Neural progenitor cell (in vitro differentiated cells): Measurements from ENCODE around the gene SP6. TPM values are rescaled to one million over a fixed set of nuclear protein-coding genes. Genes with fewer than 3 reads are reported as not detected.

Experiments used
- DNase-seq: peaks from one replicate; pipeline ENCODE4 v3.0.0-alpha.2; 2016; ENCODE audit warnings: low spot score
- H2AFZ ChIP-seq: fragments of 200-600 bp; sonication (generic); replicated peaks from 2 replicates; pipeline ENCODE4 v1.6.1; 2016; ENCODE audit warnings: antibody characterized with exemption
- H3F3A ChIP-seq: fragments of 200-600 bp; sonication (generic); 2 replicates; pipeline ENCODE4 v1.6.1; 2016; ENCODE audit warnings: antibody characterized with exemption, low read depth
- H3K27ac ChIP-seq: fragments of 200-600 bp; sonication (generic); 2 replicates; pipeline ENCODE4 v1.5.1; 2016; ENCODE audit warnings: mild to moderate bottlenecking
- H3K27me3 ChIP-seq: fragments of 200-600 bp; sonication (generic); 2 replicates; pipeline ENCODE4 v1.6.1; 2016; ENCODE audit warnings: mild to moderate bottlenecking, moderate library complexity
- H3K36me3 ChIP-seq: fragments of 200-600 bp; sonication (generic); 2 replicates; pipeline ENCODE4 v1.5.1; 2016
- H3K4me1 ChIP-seq: fragments of 200-600 bp; sonication (generic); 2 replicates; pipeline ENCODE4 v1.6.1; 2016; ENCODE audit warnings: mixed run types
- H3K4me2 ChIP-seq: fragments of 200-600 bp; sonication (generic); 2 replicates; pipeline ENCODE4 v1.6.1; 2016
- H3K4me3 ChIP-seq: fragments of 200-600 bp; sonication (generic); 2 replicates; pipeline ENCODE4 v1.5.1; 2016
- H3K79me2 ChIP-seq: fragments of 200-600 bp; sonication (generic); 2 replicates; pipeline ENCODE4 v1.6.1; 2016; ENCODE audit warnings: low read depth
- H3K9ac ChIP-seq: fragments of 200-600 bp; sonication (generic); 2 replicates; pipeline ENCODE4 v1.6.1; 2016
- H3K9me3 ChIP-seq: fragments of 200-600 bp; sonication (generic); 2 replicates; pipeline ENCODE4 v1.5.1; 2016; ENCODE audit warnings: low read depth
- H4K20me1 ChIP-seq: fragments of 200-600 bp; sonication (generic); 2 replicates; pipeline ENCODE4 v1.6.1; 2016; ENCODE audit warnings: low read depth
- H3K27ac Mint-ChIP-seq: 3 replicates; pipeline ENCODE4 v1.8.0; 2021; ENCODE audit warnings: mixed read lengths
- H3K27me3 Mint-ChIP-seq: 2 replicates; pipeline ENCODE4 v1.8.0; 2022; ENCODE audit warnings: low read depth, mild to moderate bottlenecking, inconsistent platforms, moderate library complexity, mixed read lengths; ENCODE audit not compliant: insufficient read depth
- H3K36me3 Mint-ChIP-seq: 3 replicates; pipeline ENCODE4 v1.8.0; 2021; ENCODE audit warnings: mixed read lengths
- H3K4me1 Mint-ChIP-seq: 3 replicates; pipeline ENCODE4 v1.8.0; 2021; ENCODE audit warnings: mixed read lengths
- H3K4me3 Mint-ChIP-seq: 3 replicates; pipeline ENCODE4 v1.8.0; 2021; ENCODE audit warnings: mild to moderate bottlenecking, moderate library complexity, mixed read lengths
- H3K9me3 Mint-ChIP-seq: 3 replicates; pipeline ENCODE4 v1.8.0; 2020; ENCODE audit warnings: mixed read lengths
- EZH2 ChIP-seq: fragments of 200-600 bp; sonication (generic); IDR thresholded peaks from 2 replicates; pipeline ENCODE4 v1.6.1; 2017; ENCODE audit warnings: antibody characterized with exemption, mild to moderate bottlenecking, moderate library complexity
- EZH2phosphoT487 ChIP-seq: fragments of 200-600 bp; sonication (generic); IDR thresholded peaks from 2 replicates; pipeline ENCODE4 v1.6.1; 2017; ENCODE audit warnings: antibody characterized with exemption
- total RNA-seq: library from RNA; depleted of rRNA; stranded (reverse); fragments of >200 nt; gene quantifications from 2 replicates; pipeline ENCODE4 v1.2.3, GENCODE V29; 2015; ENCODE audit warnings: low replicate concordance
- TF ChIP-seq, protein P1 (sequence below): fragments of 200-600 bp; sonication (generic); IDR thresholded peaks from 2 replicates; pipeline ENCODE4 v1.5.1; 2017; ENCODE audit warnings: antibody characterized with exemption, mild to moderate bottlenecking

The SP6 gene
- total RNA-seq, 1 donor from 2014 or later: 0.04 TPM

DNA sequence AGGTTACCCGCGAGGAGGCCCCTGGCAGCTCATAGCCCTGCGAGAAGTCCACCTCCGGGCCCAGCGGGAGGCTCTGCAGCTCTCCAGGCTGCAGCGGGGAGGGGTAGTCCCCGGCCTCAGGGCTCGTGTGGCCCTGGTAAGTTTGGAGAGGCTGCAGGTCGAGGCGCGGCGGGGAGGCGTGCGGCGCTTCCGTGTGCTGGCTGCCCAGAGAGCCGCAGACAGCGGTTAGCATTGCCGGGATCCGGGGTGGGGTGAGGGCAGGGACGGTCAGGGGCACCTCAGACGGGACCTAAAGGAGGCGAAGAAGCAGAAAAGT, 2.8 kb downstream of the SP6 start:
- no peak overlapping the region for H3K4me3 Mint-ChIP-seq
- peaks cover 15% of the 10 kb centered on the region for H3F3A ChIP-seq
- peaks cover 32% of the 10 kb centered on the region for H4K20me1 ChIP-seq
- no peak overlapping the region for H3K9ac ChIP-seq
- peaks cover 76% of the 10 kb centered on the region for H3K27me3 Mint-ChIP-seq
- no peak overlapping the region for H3K27ac ChIP-seq
- TF ChIP-seq, protein P1, sequence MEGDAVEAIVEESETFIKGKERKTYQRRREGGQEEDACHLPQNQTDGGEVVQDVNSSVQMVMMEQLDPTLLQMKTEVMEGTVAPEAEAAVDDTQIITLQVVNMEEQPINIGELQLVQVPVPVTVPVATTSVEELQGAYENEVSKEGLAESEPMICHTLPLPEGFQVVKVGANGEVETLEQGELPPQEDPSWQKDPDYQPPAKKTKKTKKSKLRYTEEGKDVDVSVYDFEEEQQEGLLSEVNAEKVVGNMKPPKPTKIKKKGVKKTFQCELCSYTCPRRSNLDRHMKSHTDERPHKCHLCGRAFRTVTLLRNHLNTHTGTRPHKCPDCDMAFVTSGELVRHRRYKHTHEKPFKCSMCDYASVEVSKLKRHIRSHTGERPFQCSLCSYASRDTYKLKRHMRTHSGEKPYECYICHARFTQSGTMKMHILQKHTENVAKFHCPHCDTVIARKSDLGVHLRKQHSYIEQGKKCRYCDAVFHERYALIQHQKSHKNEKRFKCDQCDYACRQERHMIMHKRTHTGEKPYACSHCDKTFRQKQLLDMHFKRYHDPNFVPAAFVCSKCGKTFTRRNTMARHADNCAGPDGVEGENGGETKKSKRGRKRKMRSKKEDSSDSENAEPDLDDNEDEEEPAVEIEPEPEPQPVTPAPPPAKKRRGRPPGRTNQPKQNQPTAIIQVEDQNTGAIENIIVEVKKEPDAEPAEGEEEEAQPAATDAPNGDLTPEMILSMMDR: no peak
- TF ChIP-seq EZH2phosphoT487 (peak; percentile 21), EZH2 (no peak)
- peaks cover 2% of the 10 kb centered on the region for H3K9me3 Mint-ChIP-seq
- H3K4me1 Mint-ChIP-seq: peaks cover 19% of the 10 kb centered on the region
- peaks cover 2% of the 10 kb centered on the region for H3K36me3 Mint-ChIP-seq
- H3K9me3 ChIP-seq: no peaks in the 10 kb centered on the region
- H3K4me3 ChIP-seq: peak overlapping the region; percentile 12
- peaks cover 24% of the 10 kb centered on the region for H3K4me1 ChIP-seq
- H3K36me3 ChIP-seq: no peaks in the 10 kb centered on the region
- peaks cover 92% of the 10 kb centered on the region for H3K27me3 ChIP-seq
- H3K4me2 ChIP-seq: peak overlapping the region; percentile 81
- H2AFZ ChIP-seq: no peak overlapping the region
- peak; percentile 31 for DNase-seq
- no peak overlapping the region for H3K27ac Mint-ChIP-seq
- no peaks in the 10 kb centered on the region for H3K79me2 ChIP-seq

DNA sequence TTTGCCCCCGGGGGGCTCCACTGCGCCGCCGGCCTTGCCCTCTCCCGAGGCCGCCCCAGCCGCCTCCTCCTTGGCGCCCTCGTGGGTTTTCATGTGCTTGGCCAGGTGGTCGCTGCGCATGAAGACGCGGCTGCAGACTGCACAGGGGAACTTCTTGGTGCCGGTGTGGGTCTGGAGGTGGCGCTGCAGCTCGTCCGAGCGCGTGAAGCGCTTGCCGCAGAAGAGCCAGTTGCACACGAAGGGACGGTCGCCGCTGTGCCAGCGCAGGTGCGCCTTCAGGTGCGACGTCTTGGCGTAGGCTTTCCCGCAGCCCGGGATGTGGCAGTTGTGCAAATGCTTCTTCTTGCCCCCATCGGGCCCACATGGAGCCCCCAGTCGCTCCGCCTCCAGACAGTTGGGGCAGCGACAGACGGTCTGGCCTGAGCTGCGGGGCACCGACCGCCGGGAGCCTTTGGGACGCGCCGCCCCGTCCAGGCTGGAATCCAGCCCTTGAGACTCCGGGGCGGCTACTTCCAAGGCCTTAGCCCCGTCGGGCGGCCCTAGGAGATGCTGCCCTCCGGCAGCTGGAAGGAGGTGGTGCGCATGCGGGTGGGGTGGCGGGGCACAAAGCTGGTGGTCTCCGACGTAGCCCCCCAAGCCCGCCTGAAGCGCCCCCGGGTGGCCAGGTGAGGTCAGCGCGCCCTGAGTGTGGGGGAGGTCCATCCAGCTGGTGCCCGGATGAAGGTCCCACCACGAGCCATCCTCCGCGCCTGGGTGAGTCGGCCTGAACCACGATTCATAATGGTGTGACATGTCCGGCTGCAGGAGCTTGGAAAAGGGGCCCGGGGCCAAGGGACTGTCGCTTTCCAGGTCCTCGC, 3.4 kb downstream of the SP6 start:
- H3K27me3 Mint-ChIP-seq: peaks cover 71% of the 10 kb centered on the region
- H3K4me1 Mint-ChIP-seq: peaks cover 23% of the 10 kb centered on the region
- peak overlapping the region; percentile 44 for H3K4me3 ChIP-seq

DNA sequence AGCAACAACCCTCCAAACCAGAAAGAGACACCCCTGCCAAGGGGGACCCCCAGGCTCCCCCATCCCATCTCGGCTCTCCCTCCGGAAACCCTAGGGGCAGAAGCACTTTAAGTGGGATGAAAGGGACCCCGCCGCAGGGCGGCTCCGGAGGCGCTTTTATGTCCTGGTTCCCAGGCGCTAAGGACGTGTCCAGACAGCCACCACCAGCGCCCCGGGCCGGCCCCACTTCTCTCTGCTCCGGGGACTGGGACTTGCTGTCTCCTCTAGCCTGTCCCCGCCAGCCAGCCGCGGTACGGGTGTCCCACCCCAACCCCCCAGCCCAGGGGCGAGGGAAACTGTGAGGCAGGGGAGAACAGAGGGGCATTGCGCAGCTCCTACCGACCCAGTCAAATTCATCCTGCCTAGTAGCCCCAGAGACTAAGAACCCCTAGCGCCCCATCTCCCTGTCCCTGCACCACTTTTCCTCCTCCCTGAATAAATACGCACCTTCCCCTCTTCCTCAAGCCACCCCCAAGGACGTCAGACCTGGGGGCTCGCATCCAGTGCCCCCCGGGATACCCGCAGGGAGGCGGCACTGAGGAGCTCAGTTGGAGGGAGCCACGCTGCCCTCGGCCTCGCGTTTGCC, 4.1 kb downstream of the SP6 start:
- H3K4me1 ChIP-seq: peaks cover 16% of the 10 kb centered on the region
- H4K20me1 ChIP-seq: peaks cover 21% of the 10 kb centered on the region
- TF ChIP-seq EZH2phosphoT487 (no peak), EZH2 (no peak)
- TF ChIP-seq, protein P1: no peak
- DNase-seq: peak; percentile 67
- H3K4me2 ChIP-seq: peak overlapping the region; percentile 81
- Mint-ChIP-seq H3K27me3 (peaks cover 64% of the 10 kb centered on the region), H3K36me3 (peaks cover 2% of the 10 kb centered on the region), H3K27ac (no peak overlapping the region), H3K4me1 (peaks cover 22% of the 10 kb centered on the region), H3K9me3 (peaks cover 2% of the 10 kb centered on the region), H3K4me3 (peak overlapping the region; percentile 67)
- H3K36me3 ChIP-seq: no peaks in the 10 kb centered on the region
- H3K4me3 ChIP-seq: peak overlapping the region; percentile 44
- no peaks in the 10 kb centered on the region for H3K79me2 ChIP-seq
- H3F3A ChIP-seq: peaks cover 13% of the 10 kb centered on the region
- no peak overlapping the region for H3K27ac ChIP-seq
- no peaks in the 10 kb centered on the region for H3K9me3 ChIP-seq
- peaks cover 79% of the 10 kb centered on the region for H3K27me3 ChIP-seq
- no peak overlapping the region for H3K9ac ChIP-seq
- H2AFZ ChIP-seq: peak overlapping the region; percentile 83

More for the DNA sequence above, 3.4 kb downstream of the SP6 start:
- Histone ChIP-seq H3K27ac (no peak overlapping the region), H3K4me1 (peaks cover 23% of the 10 kb centered on the region), H3K79me2 (no peaks in the 10 kb centered on the region), H3K4me2 (peak overlapping the region; percentile 81), H3K9ac (no peak overlapping the region), H3K27me3 (peaks cover 86% of the 10 kb centered on the region), H3K9me3 (no peaks in the 10 kb centered on the region), H4K20me1 (peaks cover 29% of the 10 kb centered on the region), H3F3A (peaks cover 15% of the 10 kb centered on the region), H2AFZ (peak overlapping the region; percentile 83), H3K36me3 (no peaks in the 10 kb centered on the region)
- Mint-ChIP-seq H3K27ac (no peak overlapping the region), H3K36me3 (peaks cover 2% of the 10 kb centered on the region), H3K9me3 (peaks cover 2% of the 10 kb centered on the region), H3K4me3 (no peak overlapping the region)
- DNase-seq: peak; percentile 80
- TF ChIP-seq, protein P1: peak; percentile 60
- TF ChIP-seq EZH2phosphoT487 (peak; percentile 91), EZH2 (no peak)
